ENCODE data around the gene NARF. TPM values are rescaled to one million over a fixed set of nuclear protein-coding genes. Genes with fewer than 3 reads are reported as not detected.

NARF gene
- total RNA-seq, 1 donor from 2014 or later: 40.0 TPM

- no peak for DNase-seq (ENCODE audit: low read depth)
- H3K36me3 ChIP-seq (ENCODE audit: control insufficient read depth, insufficient read depth, low read length): no peaks in the 10 kb centered on the region
- no peak for FAIRE-seq
- TF ChIP-seq, protein P1, sequence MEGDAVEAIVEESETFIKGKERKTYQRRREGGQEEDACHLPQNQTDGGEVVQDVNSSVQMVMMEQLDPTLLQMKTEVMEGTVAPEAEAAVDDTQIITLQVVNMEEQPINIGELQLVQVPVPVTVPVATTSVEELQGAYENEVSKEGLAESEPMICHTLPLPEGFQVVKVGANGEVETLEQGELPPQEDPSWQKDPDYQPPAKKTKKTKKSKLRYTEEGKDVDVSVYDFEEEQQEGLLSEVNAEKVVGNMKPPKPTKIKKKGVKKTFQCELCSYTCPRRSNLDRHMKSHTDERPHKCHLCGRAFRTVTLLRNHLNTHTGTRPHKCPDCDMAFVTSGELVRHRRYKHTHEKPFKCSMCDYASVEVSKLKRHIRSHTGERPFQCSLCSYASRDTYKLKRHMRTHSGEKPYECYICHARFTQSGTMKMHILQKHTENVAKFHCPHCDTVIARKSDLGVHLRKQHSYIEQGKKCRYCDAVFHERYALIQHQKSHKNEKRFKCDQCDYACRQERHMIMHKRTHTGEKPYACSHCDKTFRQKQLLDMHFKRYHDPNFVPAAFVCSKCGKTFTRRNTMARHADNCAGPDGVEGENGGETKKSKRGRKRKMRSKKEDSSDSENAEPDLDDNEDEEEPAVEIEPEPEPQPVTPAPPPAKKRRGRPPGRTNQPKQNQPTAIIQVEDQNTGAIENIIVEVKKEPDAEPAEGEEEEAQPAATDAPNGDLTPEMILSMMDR (IDR thresholded peaks at IDR 0.05; ENCODE audit: insufficient read depth, low read length, severe bottlenecking): no peak
- no peaks in the 10 kb centered on the region for H3K27me3 ChIP-seq (ENCODE audit: control insufficient read depth, insufficient read depth, low read length)
- H3K4me3 ChIP-seq (ENCODE audit: low read depth, low read length): no peak overlapping the region
These were observed 30.0 kb upstream of the NARF start for GRCh38 chr17:82428546-82428945.

GRCh38 chr17:82429824-82430223 lies 28.7 kb upstream of the NARF start:
- DNase-seq (ENCODE audit: low read depth) (no peak), FAIRE-seq (no peak)
- H3K4me3 ChIP-seq (ENCODE audit: low read depth, low read length): no peak overlapping the region
- H3K27me3 ChIP-seq (ENCODE audit: control insufficient read depth, insufficient read depth, low read length): no peaks in the 10 kb centered on the region
- no peaks in the 10 kb centered on the region for H3K36me3 ChIP-seq (ENCODE audit: control insufficient read depth, insufficient read depth, low read length)
- TF ChIP-seq, protein P1 (IDR thresholded peaks at IDR 0.05; ENCODE audit: insufficient read depth, low read length, severe bottlenecking): no peak

DNA sequence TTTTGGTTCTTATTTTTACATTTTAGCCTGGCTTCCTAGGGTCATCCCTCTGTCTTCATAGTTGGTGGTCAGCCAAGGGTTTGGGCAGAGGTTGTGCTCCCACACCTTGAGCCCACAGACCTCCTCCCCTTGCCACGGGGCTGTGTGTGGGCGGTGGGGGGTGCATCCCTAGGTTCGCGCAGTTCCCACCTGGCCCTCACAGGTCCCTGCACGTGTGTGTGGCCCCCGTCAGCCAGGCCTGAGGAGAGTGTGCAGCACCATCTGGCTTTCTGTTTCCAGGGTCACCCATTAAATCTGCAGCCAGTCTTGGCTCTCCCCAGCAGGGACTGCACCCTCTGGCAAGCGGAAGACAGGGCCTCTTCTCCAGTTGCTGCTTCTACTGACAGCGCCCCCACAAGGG lies 26.5 kb upstream of the NARF start:
- no peak overlapping the region for H3K4me3 ChIP-seq (ENCODE audit: low read depth, low read length)
- H3K27me3 ChIP-seq (ENCODE audit: control insufficient read depth, insufficient read depth, low read length): no peaks in the 10 kb centered on the region
- FAIRE-seq (no peak), DNase-seq (ENCODE audit: low read depth) (no peak)
- H3K36me3 ChIP-seq (ENCODE audit: control insufficient read depth, insufficient read depth, low read length): peaks cover 2% of the 10 kb centered on the region
- TF ChIP-seq, protein P1 (IDR thresholded peaks at IDR 0.05; ENCODE audit: insufficient read depth, low read length, severe bottlenecking): no peak

GRCh38 chr17:82433560-82434215 lies 24.9 kb upstream of the NARF start:
- peaks cover 2% of the 10 kb centered on the region for H3K36me3 ChIP-seq (ENCODE audit: control insufficient read depth, insufficient read depth, low read length)
- H3K4me3 ChIP-seq (ENCODE audit: low read depth, low read length): no peak overlapping the region
- no peaks in the 10 kb centered on the region for H3K27me3 ChIP-seq (ENCODE audit: control insufficient read depth, insufficient read depth, low read length)
- no peak for DNase-seq (ENCODE audit: low read depth)
- FAIRE-seq: no peak
- TF ChIP-seq, protein P1 (IDR thresholded peaks at IDR 0.05; ENCODE audit: insufficient read depth, low read length, severe bottlenecking): no peak

- FAIRE-seq (no peak), DNase-seq (ENCODE audit: low read depth) (no peak)
- H3K36me3 ChIP-seq (ENCODE audit: control insufficient read depth, insufficient read depth, low read length): peaks cover 2% of the 10 kb centered on the region
- no peak overlapping the region for H3K4me3 ChIP-seq (ENCODE audit: low read depth, low read length)
- TF ChIP-seq, protein P1 (IDR thresholded peaks at IDR 0.05; ENCODE audit: insufficient read depth, low read length, severe bottlenecking): no peak
- H3K27me3 ChIP-seq (ENCODE audit: control insufficient read depth, insufficient read depth, low read length): no peaks in the 10 kb centered on the region
These were observed 24.4 kb upstream of the NARF start for GRCh38 chr17:82434216-82434565.

- DNase-seq (ENCODE audit: low read depth) (no peak), FAIRE-seq (no peak)
- TF ChIP-seq, protein P1 (IDR thresholded peaks at IDR 0.05; ENCODE audit: insufficient read depth, low read length, severe bottlenecking): no peak
- no peaks in the 10 kb centered on the region for H3K27me3 ChIP-seq (ENCODE audit: control insufficient read depth, insufficient read depth, low read length)
- H3K36me3 ChIP-seq (ENCODE audit: control insufficient read depth, insufficient read depth, low read length): peaks cover 2% of the 10 kb centered on the region
- no peak overlapping the region for H3K4me3 ChIP-seq (ENCODE audit: low read depth, low read length)
These were observed 23.4 kb upstream of the NARF start for GRCh38 chr17:82435103-82435502.
